Lung (tissue), 12 donors: ENCODE measurements around the gene AKAP6. TPM values are rescaled to one million over a fixed set of nuclear protein-coding genes. Genes with fewer than 3 reads are reported as not detected.

Source experiments
- ATAC-seq: fragments of 200-7000 bp; cut with Tn5 transposase; one replicate; pipeline ENCODE4 v1.9.1; 2020; ENCODE audit warnings: moderate number of reproducible peaks; ENCODE audit not compliant: insufficient read depth, low FRiP score
- DNase-seq, 3 donors: peaks; one replicate each; pipeline ENCODE4 v3.0.0-alpha.2; 2013 to 2017
- H3K27ac ChIP-seq, 2 donors: one replicate each; pipeline ENCODE4 v1.5.1; 2013; ENCODE audit warnings: mild to moderate bottlenecking in 2 of 2, moderate library complexity in 2 of 2, control low read depth in 1 of 2, inconsistent platforms in 1 of 2, low read depth in 1 of 2, low read length in 1 of 2
- H3K27me3 ChIP-seq, 3 donors: one replicate each; pipeline ENCODE4 v1.5.1; 2013; ENCODE audit warnings: low read length in 2 of 3; ENCODE audit not compliant: control insufficient read depth in 3 of 3, insufficient read depth in 3 of 3
- H3K36me3 ChIP-seq, 4 donors: one replicate each; pipeline ENCODE4 v1.5.1; 2013; ENCODE audit warnings: low read length in 4 of 4, mild to moderate bottlenecking in 1 of 4, moderate library complexity in 1 of 4; ENCODE audit not compliant: control insufficient read depth in 4 of 4, insufficient read depth in 4 of 4
- H3K4me1 ChIP-seq, 5 donors: one replicate each; pipeline ENCODE4 v1.5.1; 2013; ENCODE audit warnings: low read length in 5 of 5, mild to moderate bottlenecking in 2 of 5, moderate library complexity in 1 of 5; ENCODE audit not compliant: control insufficient read depth in 5 of 5, insufficient read depth in 5 of 5
- H3K4me3 ChIP-seq: one replicate; pipeline ENCODE4 v1.5.1; 2013; ENCODE audit warnings: mild to moderate bottlenecking, control low read depth, moderate library complexity
- H3K9ac ChIP-seq, 2 donors: one replicate each; pipeline ENCODE4 v1.5.1; 2013; ENCODE audit warnings: low read length in 2 of 2, control low read depth in 1 of 2; ENCODE audit not compliant: insufficient read depth in 1 of 2
- H3K9me3 ChIP-seq, 4 donors: one replicate each; pipeline ENCODE4 v1.5.1; 2013; ENCODE audit warnings: low read length in 3 of 4, mild to moderate bottlenecking in 1 of 4, moderate library complexity in 1 of 4; ENCODE audit not compliant: control insufficient read depth in 4 of 4, insufficient read depth in 3 of 4
- CTCF ChIP-seq: IDR thresholded peaks from 2 replicates; pipeline ENCODE4 v1.5.1; 2012; ENCODE audit warnings: mild to moderate bottlenecking; ENCODE audit errors: control extremely low read depth, extremely low read depth
- WGBS, 2 donors: extraction: QIAGEN DNeasy Blood & Tissue Kit; methylation state at CpG; one replicate each; pipeline ENCODE4 v1.1.7; 2013; 5-methylcytosine and 5-hydroxymethylcytosine counted together
- polyA plus RNA-seq, 2 donors: library from polyadenylated mRNA; stranded (reverse); fragments of 200-250 nt; gene quantifications; one replicate each; pipeline ENCODE4 v1.2.1, GENCODE V29; 2013
- total RNA-seq, 2 donors: library from RNA; depleted of rRNA in 1 of 2; stranded (reverse); fragments of >200 nt in 1 of 2; gene quantifications; one replicate each; pipeline ENCODE4 v1.2.1, GENCODE V29; 2014 to 2021
- donor health status: control.
- donor health status: control.
- donor health status: Bipolar disorder and iron deficiency.
- donor health status: healthy.
- donor health status: DM: yes; HTN: yes; CAD: no.

Gene AKAP6
- total and polyA plus RNA-seq, 4 donors, result 1.5 to 27.1 (median 7.7) TPM

DNA sequence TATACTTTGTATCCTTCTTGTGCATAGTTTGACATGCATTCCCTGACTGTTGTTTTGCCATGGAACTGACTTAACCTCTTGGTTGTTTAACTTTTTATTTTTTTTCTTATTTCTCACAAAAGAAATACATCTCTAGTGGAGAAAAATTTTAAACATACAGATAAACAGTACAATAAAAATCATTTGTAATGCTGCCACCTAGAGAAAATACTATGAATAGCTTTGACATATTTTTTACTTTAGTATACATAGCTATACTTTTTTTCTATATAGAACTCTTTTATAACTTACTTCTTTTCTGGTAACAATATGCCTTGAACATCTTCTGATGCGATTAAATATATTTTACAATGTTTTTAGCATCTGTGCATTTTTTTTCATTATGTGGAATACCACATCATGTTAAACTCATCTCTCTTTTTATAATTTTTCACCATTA, 184.5 kb downstream of the AKAP6 start:
- Histone ChIP-seq H3K36me3 (no peaks in the 10 kb centered on the region), H3K27me3 (no peaks in the 10 kb centered on the region), H3K27ac (peak overlapping the region in 1 of 2 donors; percentile 66), H3K9me3 (no peaks in the 10 kb centered on the region), H3K9ac (no peak overlapping the region), H3K4me1 (peaks cover 0 to 6% (median 0%) of the 10 kb centered on the region in 5 donors), H3K4me3 (no peak overlapping the region)
- peak in 2 of 3 donors; percentile 47 to 51 for DNase-seq
- no peak for TF ChIP-seq CTCF
- WGBS, 2 donors, result 76 to 87% methylated on average over 1 of the region's 1 CpG
- ATAC-seq, result no peak

DNA sequence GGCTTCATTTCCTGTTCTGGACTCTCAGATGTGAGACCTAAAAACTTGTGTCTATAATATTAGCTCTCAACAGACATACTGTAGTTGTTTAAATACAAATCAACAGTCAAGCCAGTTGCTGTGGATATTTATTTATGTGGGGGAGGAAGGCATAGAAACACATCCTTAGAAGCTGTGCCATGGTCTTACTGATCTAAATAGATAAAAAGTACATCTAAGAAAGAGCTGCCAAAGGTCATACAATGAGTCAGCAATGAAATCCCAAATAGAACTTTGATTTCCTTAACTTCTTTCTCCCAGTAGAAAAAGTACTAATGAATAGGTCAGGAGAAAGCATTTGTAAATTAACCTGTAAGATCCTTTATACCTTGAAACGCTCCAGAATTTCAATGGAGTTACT, 185.1 kb downstream of the AKAP6 start:
- no peaks in the 10 kb centered on the region for H3K27me3 ChIP-seq
- TF ChIP-seq CTCF, result no peak
- no peak overlapping the region for H3K4me3 ChIP-seq
- no peak overlapping the region for H3K9ac ChIP-seq
- H3K4me1 ChIP-seq, result peaks cover 0 to 6% (median 0%) of the 10 kb centered on the region in 5 donors
- no peak overlapping the region for H3K27ac ChIP-seq
- WGBS, 2 donors, result 0 to 76% methylated on average over 1 of the region's 1 CpG
- H3K36me3 ChIP-seq, result no peaks in the 10 kb centered on the region
- ATAC-seq (no peak), DNase-seq (peak in 2 of 3 donors; percentile 2 to 18)
- no peaks in the 10 kb centered on the region for H3K9me3 ChIP-seq

GRCh38 chr14:32514681-32515080, 185.6 kb downstream of the AKAP6 start:
- no peak overlapping the region for H3K9ac ChIP-seq
- ATAC-seq (no peak), DNase-seq (no peak)
- H3K27ac ChIP-seq, result peak overlapping the region in 1 of 2 donors; percentile 13
- H3K4me1 ChIP-seq, result peaks cover 0 to 6% (median 0%) of the 10 kb centered on the region in 5 donors
- H3K4me3 ChIP-seq, result no peak overlapping the region
- H3K36me3 ChIP-seq, result no peaks in the 10 kb centered on the region
- no peak for TF ChIP-seq CTCF
- H3K9me3 ChIP-seq, result no peaks in the 10 kb centered on the region
- no peaks in the 10 kb centered on the region for H3K27me3 ChIP-seq

GRCh38 chr14:32524609-32525375, 195.7 kb downstream of the AKAP6 start:
- H3K36me3 ChIP-seq, result no peaks in the 10 kb centered on the region
- H3K27me3 ChIP-seq, result no peaks in the 10 kb centered on the region
- ATAC-seq (no peak), DNase-seq (no peak)
- H3K27ac ChIP-seq, result peak overlapping the region in 1 of 2 donors; percentile 64
- no peak overlapping the region for H3K4me3 ChIP-seq
- H3K4me1 ChIP-seq, result peaks cover 0 to 3% (median 0%) of the 10 kb centered on the region in 5 donors
- TF ChIP-seq CTCF, result no peak
- no peaks in the 10 kb centered on the region for H3K9me3 ChIP-seq
- no peak overlapping the region for H3K9ac ChIP-seq
- 65 to 84% methylated on average over 3 of the region's 3 CpGs for WGBS, 2 donors
